Measurements from ENCODE around the gene TTC39C.

Gene TTC39C

DNA sequence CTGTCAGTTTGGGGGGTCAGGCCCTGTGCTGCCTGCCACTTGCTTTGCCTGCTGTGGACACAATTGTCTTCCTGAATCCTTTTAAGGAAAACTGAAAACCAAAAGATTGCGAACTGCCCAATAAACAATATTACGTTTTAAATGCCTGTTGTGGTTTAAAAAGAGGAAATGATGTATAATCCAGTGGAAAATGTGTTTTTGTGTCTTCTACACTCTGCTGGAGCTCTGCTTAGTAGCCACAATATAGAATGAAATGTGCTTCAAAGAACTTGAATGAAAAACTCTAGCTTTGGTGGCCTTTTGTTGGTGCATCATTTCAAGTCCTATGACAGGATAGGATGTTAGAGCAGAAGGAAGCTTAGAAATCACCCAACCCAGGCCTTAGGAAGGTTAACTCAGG, 101.1 kb downstream of the TTC39C start:
- no peak for DNase-seq (ENCODE audit: low spot score)
- in situ Hi-C loops (cut with MboI; ENCODE audit: low sequenced_read_pairs, unreplicated experiment) = loop anchor here (10.0 kb wide), 1 partner anchor 291 kb away; no protein-coding TSS in a partner anchor
- TF ChIP-seq, protein P1, sequence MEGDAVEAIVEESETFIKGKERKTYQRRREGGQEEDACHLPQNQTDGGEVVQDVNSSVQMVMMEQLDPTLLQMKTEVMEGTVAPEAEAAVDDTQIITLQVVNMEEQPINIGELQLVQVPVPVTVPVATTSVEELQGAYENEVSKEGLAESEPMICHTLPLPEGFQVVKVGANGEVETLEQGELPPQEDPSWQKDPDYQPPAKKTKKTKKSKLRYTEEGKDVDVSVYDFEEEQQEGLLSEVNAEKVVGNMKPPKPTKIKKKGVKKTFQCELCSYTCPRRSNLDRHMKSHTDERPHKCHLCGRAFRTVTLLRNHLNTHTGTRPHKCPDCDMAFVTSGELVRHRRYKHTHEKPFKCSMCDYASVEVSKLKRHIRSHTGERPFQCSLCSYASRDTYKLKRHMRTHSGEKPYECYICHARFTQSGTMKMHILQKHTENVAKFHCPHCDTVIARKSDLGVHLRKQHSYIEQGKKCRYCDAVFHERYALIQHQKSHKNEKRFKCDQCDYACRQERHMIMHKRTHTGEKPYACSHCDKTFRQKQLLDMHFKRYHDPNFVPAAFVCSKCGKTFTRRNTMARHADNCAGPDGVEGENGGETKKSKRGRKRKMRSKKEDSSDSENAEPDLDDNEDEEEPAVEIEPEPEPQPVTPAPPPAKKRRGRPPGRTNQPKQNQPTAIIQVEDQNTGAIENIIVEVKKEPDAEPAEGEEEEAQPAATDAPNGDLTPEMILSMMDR (IDR thresholded peaks at IDR 0.05; ENCODE audit: borderline replicate concordance, control extremely low read depth, extremely low read depth, insufficient read depth, missing control alignments) = no peak

DNA sequence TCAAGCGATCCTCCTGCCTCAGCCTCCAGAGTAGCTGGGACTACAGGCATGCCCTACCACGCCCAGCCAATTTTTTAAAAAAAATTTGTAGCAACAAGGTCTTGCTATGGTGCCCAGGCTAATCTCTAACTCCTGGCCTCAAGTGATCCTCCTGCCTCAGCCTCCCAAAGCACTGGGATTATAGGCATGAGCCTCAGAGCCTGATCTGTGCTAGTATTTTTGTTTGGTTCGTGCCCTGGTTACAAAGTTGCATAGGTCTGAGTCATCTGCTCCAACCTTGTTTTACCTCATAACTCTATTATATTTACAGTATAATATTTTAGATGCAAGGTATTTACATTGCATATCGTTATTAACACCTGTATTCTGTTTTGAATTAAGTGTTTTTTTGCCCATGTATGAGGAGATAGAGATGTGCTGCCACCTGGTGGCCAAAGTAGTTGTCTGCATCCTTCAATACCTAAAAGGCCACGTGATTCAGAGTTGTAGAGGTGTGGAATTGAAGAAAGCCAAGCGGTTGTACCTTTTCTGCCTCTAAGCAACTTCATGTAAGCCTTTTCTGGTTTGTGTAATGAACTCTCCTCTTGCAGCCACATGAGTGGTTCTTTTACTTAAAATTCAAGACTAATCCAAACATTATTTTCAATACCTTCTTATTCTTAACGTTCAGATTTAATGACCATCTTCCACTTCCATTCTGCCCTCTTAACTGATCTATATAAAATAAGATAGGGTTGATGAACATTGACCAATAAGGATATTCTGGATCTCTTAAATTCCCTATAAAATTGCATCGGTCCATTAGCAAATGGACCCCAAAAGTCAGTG, 104.4 kb downstream of the TTC39C start:
- in situ Hi-C loops (cut with MboI; ENCODE audit: low sequenced_read_pairs, unreplicated experiment) = loop anchor here (10.0 kb wide), 1 partner anchor 294 kb away; no protein-coding TSS in a partner anchor
- TF ChIP-seq, protein P1 (IDR thresholded peaks at IDR 0.05; ENCODE audit: borderline replicate concordance, control extremely low read depth, extremely low read depth, insufficient read depth, missing control alignments) = peak; percentile 82
- peak; percentile 64 for DNase-seq (ENCODE audit: low spot score)

DNA sequence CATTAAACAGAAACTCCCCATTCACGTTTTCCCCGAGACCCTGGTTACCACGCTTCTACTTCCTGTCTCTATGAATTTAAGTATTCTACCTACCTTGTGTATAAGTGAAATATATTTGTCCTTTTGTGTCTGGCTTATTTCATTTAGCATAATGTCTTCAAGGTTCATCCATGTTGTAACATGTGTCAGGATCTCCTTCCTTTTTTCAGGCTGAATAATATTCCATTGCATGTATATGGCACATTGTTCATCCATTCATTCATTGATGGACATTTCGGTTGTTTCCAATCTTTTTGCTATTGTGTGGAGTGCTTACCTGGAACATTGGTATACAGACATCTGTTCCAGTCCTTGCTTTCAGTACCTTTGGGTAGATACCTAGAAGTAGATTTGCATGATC, 106.1 kb downstream of the TTC39C start:
- DNase-seq (ENCODE audit: low spot score) = no peak
- in situ Hi-C loops (cut with MboI; ENCODE audit: low sequenced_read_pairs, unreplicated experiment) = loop anchor here (10.0 kb wide), 2 partner anchors 106 to 496 kb away; partner anchors contain the start of gene TTC39C
- TF ChIP-seq, protein P1 (IDR thresholded peaks at IDR 0.05; ENCODE audit: borderline replicate concordance, control extremely low read depth, extremely low read depth, insufficient read depth, missing control alignments) = no peak

DNA sequence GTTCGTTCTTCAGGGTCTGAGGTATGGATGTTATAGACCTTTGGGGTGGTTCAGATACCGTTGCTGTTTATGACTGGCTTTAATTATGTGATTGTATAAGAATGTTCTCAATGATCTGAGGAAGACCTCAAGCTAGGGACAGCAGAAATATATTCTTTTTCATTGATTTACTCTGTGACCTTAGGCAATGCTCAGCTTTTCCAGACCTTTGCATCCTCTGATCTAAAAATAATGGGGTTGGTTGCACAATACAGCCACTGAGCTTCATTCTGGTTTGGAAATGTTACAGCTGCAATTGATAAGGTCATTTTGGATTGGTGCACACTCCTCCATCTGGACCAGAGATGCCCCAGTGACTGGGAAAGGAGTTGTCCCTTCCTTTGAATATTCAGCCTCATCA, 107.1 kb downstream of the TTC39C start:
- no peak for DNase-seq (ENCODE audit: low spot score)
- in situ Hi-C loops (cut with MboI; ENCODE audit: low sequenced_read_pairs, unreplicated experiment) = loop anchor here (10.0 kb wide), 2 partner anchors 107 to 497 kb away; partner anchors contain the start of gene TTC39C
- TF ChIP-seq, protein P1 (IDR thresholded peaks at IDR 0.05; ENCODE audit: borderline replicate concordance, control extremely low read depth, extremely low read depth, insufficient read depth, missing control alignments) = no peak

DNA sequence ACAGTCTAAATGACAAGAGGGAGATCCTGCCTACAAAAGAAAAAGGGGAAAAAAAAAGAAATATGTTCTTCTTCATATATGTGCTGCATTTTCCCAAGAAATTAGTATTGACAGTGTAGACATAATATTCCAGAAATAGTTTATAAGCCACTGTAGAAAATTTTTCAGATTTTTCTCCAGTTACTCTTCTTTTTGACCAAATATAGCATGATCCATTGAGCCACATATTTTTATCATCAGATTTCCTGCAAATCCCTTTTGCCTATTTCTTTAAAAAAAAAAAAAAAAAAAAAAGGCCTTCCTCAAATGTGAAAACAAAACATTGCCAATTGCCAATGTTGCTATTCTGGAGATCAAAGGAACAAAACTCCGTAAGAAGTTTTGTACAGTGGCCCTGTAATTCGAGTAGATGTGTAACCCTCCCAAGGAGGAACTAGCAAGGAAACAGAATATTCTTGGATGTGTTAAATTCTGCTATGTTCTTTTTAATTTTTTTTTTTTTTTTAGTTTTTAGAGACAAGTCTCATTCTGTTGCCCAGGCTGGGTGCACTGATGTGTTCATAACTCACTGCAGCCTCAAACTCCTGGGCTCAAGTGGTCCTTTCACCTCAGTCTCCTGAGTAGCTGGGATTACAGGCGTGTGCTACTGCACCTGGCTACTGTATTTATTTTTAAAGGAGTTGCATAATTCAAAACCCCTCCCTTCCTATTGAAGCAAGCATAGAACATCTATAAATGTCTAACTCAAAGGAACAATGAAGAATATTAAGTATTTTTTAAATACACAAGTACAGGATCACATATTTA, 111.8 kb downstream of the TTC39C start:
- DNase-seq (ENCODE audit: low spot score) = no peak
- TF ChIP-seq, protein P1 (IDR thresholded peaks at IDR 0.05; ENCODE audit: borderline replicate concordance, control extremely low read depth, extremely low read depth, insufficient read depth, missing control alignments) = no peak
- in situ Hi-C loops (cut with MboI; ENCODE audit: low sequenced_read_pairs, unreplicated experiment) = loop anchor here (10.0 kb wide), 2 partner anchors 112 to 502 kb away; partner anchors contain the start of gene TTC39C

DNA sequence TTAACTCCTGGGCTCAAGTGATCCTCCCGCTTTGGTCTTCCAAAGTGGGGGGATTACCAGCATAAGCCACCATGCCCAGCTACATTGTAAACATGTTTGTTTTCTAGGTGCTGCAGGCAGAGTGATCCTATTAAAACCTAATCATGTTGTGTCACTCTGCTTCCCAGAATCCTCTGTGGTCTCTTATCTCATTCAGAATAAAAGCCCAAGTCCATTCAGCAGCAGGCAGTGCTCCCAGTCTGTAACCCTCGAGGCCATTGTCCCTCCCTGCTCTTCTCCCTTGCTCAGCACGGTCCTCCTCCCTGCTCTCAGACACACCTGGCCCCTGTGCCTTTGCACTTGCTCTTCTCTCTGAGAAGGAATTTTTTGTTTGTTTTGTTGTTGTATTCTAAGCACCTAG, 113.2 kb downstream of the TTC39C start:
- DNase-seq (ENCODE audit: low spot score) = no peak
- in situ Hi-C loops (cut with MboI; ENCODE audit: low sequenced_read_pairs, unreplicated experiment) = loop anchor here (10.0 kb wide), 2 partner anchors 113 to 503 kb away; partner anchors contain the start of gene TTC39C
- TF ChIP-seq, protein P1 (IDR thresholded peaks at IDR 0.05; ENCODE audit: borderline replicate concordance, control extremely low read depth, extremely low read depth, insufficient read depth, missing control alignments) = no peak
